GM12878 (cell line): ENCODE results near the gene LRRK1. TPM values are rescaled to one million over a fixed set of nuclear protein-coding genes. Genes with fewer than 3 reads are reported as not detected.

Experiments
- ATF7 ChIP-seq: fragments of 450-650 bp; IDR thresholded peaks from 2 replicates; pipeline ENCODE4 v1.6.1; 2016; ENCODE audit warnings: low read depth, mild to moderate bottlenecking
- CBX3 ChIP-seq: fragments of 200-600 bp; sonication (generic); IDR thresholded peaks from 2 replicates; pipeline ENCODE4 v1.6.1; 2016; ENCODE audit warnings: low read depth, borderline replicate concordance
- CHD1 ChIP-seq: IDR thresholded peaks from 2 replicates; pipeline ENCODE4 v1.6.1; 2012; ENCODE audit warnings: low read depth, low read length, improper control_type of control experiment
- CHD4 ChIP-seq: fragments of 200-600 bp; sonication (generic); IDR thresholded peaks from 2 replicates; pipeline ENCODE4 v1.6.1; 2016; ENCODE audit warnings: mild to moderate bottlenecking
- DPF2 ChIP-seq: fragments of 450-650 bp; IDR thresholded peaks from 2 replicates; pipeline ENCODE4 v1.6.1; 2017; ENCODE audit warnings: mild to moderate bottlenecking
- EGR1 ChIP-seq, 2 experiments: IDR thresholded peaks; 1 replicate in 1 of 2; 2 replicates in 1 of 2; pipeline ENCODE4 v1.6.1; 2011 to 2012; ENCODE audit warnings: low read depth in 2 of 2, low read length in 2 of 2, borderline replicate concordance in 1 of 2, mild to moderate bottlenecking in 1 of 2, moderate library complexity in 1 of 2
- ELK1 ChIP-seq: IDR thresholded peaks from 2 replicates; pipeline ENCODE4 v1.6.1; 2012; ENCODE audit warnings: low read depth, low read length, improper control_type of control experiment
- FOXM1 ChIP-seq: IDR thresholded peaks from 2 replicates; pipeline ENCODE4 v1.6.1; 2012; ENCODE audit warnings: low read depth, mild to moderate bottlenecking, inconsistent platforms, low read length, moderate library complexity
- HCFC1 ChIP-seq: fragments of 150-350 bp; IDR thresholded peaks from 2 replicates; pipeline ENCODE4 v1.6.1; 2014; ENCODE audit warnings: low read length
- IKZF2 ChIP-seq, 2 experiments: fragments of 450-650 bp; IDR thresholded peaks; 2 replicates each; pipeline ENCODE4 v1.6.1; 2017; ENCODE audit warnings: mild to moderate bottlenecking in 2 of 2, moderate library complexity in 2 of 2
- MEF2A ChIP-seq: IDR thresholded peaks from 2 replicates; pipeline ENCODE4 v1.6.1; 2011; ENCODE audit warnings: low read depth, mild to moderate bottlenecking, low read length, moderate library complexity; ENCODE audit not compliant: insufficient read depth
- NFIC ChIP-seq: IDR thresholded peaks from 2 replicates; pipeline ENCODE4 v1.6.1; 2012; ENCODE audit warnings: low read depth, mild to moderate bottlenecking, inconsistent platforms, low read length, moderate library complexity
- PAX5 ChIP-seq: IDR thresholded peaks from 2 replicates; pipeline ENCODE4 v1.6.1; 2011; ENCODE audit warnings: low read depth, low read length, borderline replicate concordance
- POLR2AphosphoS2 ChIP-seq: IDR thresholded peaks from 2 replicates; pipeline ENCODE4 v1.6.1; 2011; ENCODE audit warnings: low read depth, mild to moderate bottlenecking, low read length, improper control_type of control experiment, moderate library complexity
- RELB ChIP-seq: fragments of 450-650 bp; IDR thresholded peaks from 2 replicates; pipeline ENCODE4 v1.6.1; 2017; ENCODE audit warnings: low read depth, mild to moderate bottlenecking, moderate library complexity
- SMARCA5 ChIP-seq: fragments of 450-650 bp; IDR thresholded peaks from 2 replicates; pipeline ENCODE4 v1.6.1; 2017; ENCODE audit warnings: mild to moderate bottlenecking
- SMC3 ChIP-seq: IDR thresholded peaks from 2 replicates; pipeline ENCODE4 v1.6.1; 2011; ENCODE audit warnings: low read length, improper control_type of control experiment, borderline replicate concordance
- STAT1 ChIP-seq: fragments of 450-650 bp; conservative IDR thresholded peaks from 2 replicates; pipeline ENCODE4 v1.6.1; 2014; ENCODE audit warnings: antibody characterized with exemption, mild to moderate bottlenecking
- TCF12 ChIP-seq: IDR thresholded peaks from 2 replicates; pipeline ENCODE4 v1.6.1; 2011; ENCODE audit warnings: low read depth, mild to moderate bottlenecking, low read length
- TCF3 ChIP-seq: IDR thresholded peaks from 2 replicates; pipeline ENCODE4 v1.6.1; 2012; ENCODE audit warnings: low read depth, mild to moderate bottlenecking, low read length, borderline replicate concordance; ENCODE audit not compliant: insufficient read depth
- TCF7 ChIP-seq: IDR thresholded peaks from 2 replicates; pipeline ENCODE4 v1.6.1; 2014; ENCODE audit warnings: antibody characterized with exemption, borderline replicate concordance
- YY1 ChIP-seq: IDR thresholded peaks from 2 replicates; pipeline ENCODE4 v1.6.1; 2011; ENCODE audit warnings: low read depth, mild to moderate bottlenecking, low read length
- ZNF217 ChIP-seq: fragments of 450-650 bp; IDR thresholded peaks from 2 replicates; pipeline ENCODE4 v1.6.1; 2017; ENCODE audit warnings: antibody characterized with exemption, mild to moderate bottlenecking
- polyA plus RNA-seq, 11 experiments: library from polyadenylated mRNA; depleted of rRNA in 4 of 11; unstranded in 6 of 11; stranded (reverse) in 5 of 11; fragments of >200 nt; fragmentation: Nextera tagmentation in 4 of 11; fragmentation: Illumina TruSeq in 1 of 11; extraction: Ambion mirVana in 4 of 11; extraction: Trizol in 1 of 11; gene quantifications; 1 replicate in 1 of 11; 2 replicates in 10 of 11; pipeline versions ENCODE4 v1.2.1 to v1.2.3, GENCODE V29; 2011 to 2016; ENCODE audit warnings: inconsistent platforms in 2 of 11, missing spikeins in 2 of 11, low read depth in 1 of 11
- total RNA-seq, 4 experiments: library from RNA; depleted of rRNA in 3 of 4; stranded (reverse); fragments of >200 nt in 3 of 4; fragmentation: Illumina TruSeq in 1 of 4; extraction: Trizol in 1 of 4; gene quantifications; 2 replicates each; pipeline versions ENCODE4 v1.2.1 to v1.2.3, GENCODE V29; 2013 to 2021
- TF ChIP-seq, protein P1 (sequence below): fragments of 450-650 bp; formaldehyde crosslinking; IDR thresholded peaks from 2 replicates; pipeline ENCODE4 v1.5.0; 2022; ENCODE audit warnings: mild to moderate bottlenecking, missing genetic modification characterization
- TF ChIP-seq, protein P2 (sequence below): IDR thresholded peaks from 2 replicates; pipeline ENCODE4 v1.6.1; 2011; ENCODE audit warnings: mild to moderate bottlenecking, low read depth, low read length, moderate library complexity; ENCODE audit not compliant: insufficient replicate concordance

Gene LRRK1
- total and polyA plus RNA-seq, 10 of the 15 experiments (the other 5 are each of a cell fraction or from before 2014, with no cell fraction given): 2.2 to 58.3 (median 17.9) TPM

DNA sequence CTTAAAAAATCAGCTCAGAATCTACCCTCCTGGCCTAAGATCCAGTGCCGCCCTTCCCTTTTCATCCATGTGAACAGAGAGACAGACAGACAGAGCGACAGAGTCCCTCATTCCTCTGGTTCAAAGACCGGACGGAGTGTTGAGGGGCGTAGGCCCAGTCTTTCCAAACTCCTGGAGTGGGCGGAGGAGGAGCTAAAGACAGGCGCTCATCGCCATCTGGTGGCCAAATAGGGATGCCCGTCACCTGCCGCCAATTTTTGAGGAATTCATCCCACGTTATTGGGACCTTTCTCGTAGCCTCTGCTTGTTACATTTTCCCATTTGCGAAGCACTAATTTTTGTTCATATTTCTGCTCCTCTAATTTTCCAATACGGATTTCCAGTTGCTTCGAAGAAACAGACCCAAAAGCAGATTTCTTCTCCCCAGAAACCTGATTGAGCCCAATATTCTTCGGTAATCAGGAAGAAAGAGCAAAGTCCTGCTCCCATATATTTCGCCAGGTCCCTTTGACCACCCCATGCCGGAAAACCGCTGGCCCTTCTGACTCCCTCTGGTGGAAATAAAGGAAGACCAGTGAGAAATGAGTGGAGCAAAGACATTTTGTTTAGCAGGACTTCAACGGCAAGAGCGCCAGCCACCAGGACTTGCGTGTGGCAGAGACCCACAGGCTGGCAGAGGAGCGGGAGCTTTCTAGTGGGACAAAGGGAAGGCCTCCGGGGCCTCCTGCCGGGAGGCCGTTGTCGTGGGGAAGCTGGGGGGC lies 88.0 kb downstream of the LRRK1 start (continued):
- TF ChIP-seq SMC3 (peak; percentile 95), CHD1 (no peak), IKZF2 (IDR thresholded peaks at IDR 0.05) (peak; percentile 78 to 82), CBX3 (no peak), DPF2 (no peak), HCFC1 (no peak), PAX5 (no peak), STAT1 (no peak), ELK1 (no peak), NFIC (no peak), EGR1 (IDR thresholded peaks at IDR 0.05; ENCODE audit: borderline replicate concordance in 1 of 2, low read depth in 2 of 2, low read length in 2 of 2) (peak in 1 of 2 experiments; percentile 94; a peak in 2 of 3 replicates), SMARCA5 (peak; percentile 83), TCF7 (no peak), ATF7 (no peak), FOXM1 (0 out of 2 replicates have a peak, but pooled peaks have one; percentile 43), TCF12 (peak; percentile 61; the same call in 1 of the 2 replicates), POLR2AphosphoS2 (no peak), RELB (peak; percentile 49; the same call in 1 of the 2 replicates), YY1 (0 out of 2 replicates have a peak, but pooled peaks have one; percentile 43), TCF3 (0 out of 2 replicates have a peak, but pooled peaks have one; percentile 20), ZNF217 (no peak), CHD4 (no peak), MEF2A (no peak)
- TF ChIP-seq, protein P1, sequence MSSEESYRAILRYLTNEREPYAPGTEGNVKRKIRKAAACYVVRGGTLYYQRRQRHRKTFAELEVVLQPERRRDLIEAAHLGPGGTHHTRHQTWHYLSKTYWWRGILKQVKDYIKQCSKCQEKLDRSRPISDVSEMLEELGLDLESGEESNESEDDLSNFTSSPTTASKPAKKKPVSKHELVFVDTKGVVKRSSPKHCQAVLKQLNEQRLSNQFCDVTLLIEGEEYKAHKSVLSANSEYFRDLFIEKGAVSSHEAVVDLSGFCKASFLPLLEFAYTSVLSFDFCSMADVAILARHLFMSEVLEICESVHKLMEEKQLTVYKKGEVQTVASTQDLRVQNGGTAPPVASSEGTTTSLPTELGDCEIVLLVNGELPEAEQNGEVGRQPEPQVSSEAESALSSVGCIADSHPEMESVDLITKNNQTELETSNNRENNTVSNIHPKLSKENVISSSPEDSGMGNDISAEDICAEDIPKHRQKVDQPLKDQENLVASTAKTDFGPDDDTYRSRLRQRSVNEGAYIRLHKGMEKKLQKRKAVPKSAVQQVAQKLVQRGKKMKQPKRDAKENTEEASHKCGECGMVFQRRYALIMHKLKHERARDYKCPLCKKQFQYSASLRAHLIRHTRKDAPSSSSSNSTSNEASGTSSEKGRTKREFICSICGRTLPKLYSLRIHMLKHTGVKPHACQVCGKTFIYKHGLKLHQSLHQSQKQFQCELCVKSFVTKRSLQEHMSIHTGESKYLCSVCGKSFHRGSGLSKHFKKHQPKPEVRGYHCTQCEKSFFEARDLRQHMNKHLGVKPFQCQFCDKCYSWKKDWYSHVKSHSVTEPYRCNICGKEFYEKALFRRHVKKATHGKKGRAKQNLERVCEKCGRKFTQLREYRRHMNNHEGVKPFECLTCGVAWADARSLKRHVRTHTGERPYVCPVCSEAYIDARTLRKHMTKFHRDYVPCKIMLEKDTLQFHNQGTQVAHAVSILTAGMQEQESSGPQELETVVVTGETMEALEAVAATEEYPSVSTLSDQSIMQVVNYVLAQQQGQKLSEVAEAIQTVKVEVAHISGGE (CRISPR knock-in tag): no peak
- TF ChIP-seq, protein P2, sequence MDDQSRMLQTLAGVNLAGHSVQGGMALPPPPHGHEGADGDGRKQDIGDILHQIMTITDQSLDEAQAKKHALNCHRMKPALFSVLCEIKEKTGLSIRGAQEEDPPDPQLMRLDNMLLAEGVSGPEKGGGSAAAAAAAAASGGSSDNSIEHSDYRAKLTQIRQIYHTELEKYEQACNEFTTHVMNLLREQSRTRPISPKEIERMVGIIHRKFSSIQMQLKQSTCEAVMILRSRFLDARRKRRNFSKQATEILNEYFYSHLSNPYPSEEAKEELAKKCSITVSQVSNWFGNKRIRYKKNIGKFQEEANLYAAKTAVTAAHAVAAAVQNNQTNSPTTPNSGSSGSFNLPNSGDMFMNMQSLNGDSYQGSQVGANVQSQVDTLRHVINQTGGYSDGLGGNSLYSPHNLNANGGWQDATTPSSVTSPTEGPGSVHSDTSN: no peak
